HepG2 (cell line): ENCODE results near the gene AFG1L. TPM values are rescaled to one million over a fixed set of nuclear protein-coding genes. Genes with fewer than 3 reads are reported as not detected.

Source experiments
- ATAC-seq: fragments of 200-7000 bp; cut with Tn5 transposase; 3 replicates; pipeline ENCODE4 v1.9.1; 2020; ENCODE audit warnings: mild to moderate bottlenecking, moderate library complexity
- BruUV-seq: library from RNA; stranded (reverse); fragments of 400-500 nt; replicated peaks from 2 replicates; lab custom pipeline; 2021; lab: Mats Ljungman, UMichigan
- CTCF ChIA-PET: fragments of 300-600 bp; formaldehyde crosslinking; extraction: SDS; loops from one replicate; lab custom pipeline; 2021; ENCODE audit warnings: low total read pairs, inconsistent platforms, low intra/inter-chr PET ratio; lab: Yijun Ruan, JAX
- POLR2A ChIA-PET: fragments of 350-600 bp; sonication (Branson Sonifier 250); formaldehyde crosslinking; loops from one replicate; lab custom pipeline; 2020; ENCODE audit warnings: antibody characterized with exemption, inconsistent platforms; lab: Yijun Ruan, JAX
- DNase-seq: peaks from one replicate; pipeline ENCODE4 v3.0.0-alpha.2; 2015; ENCODE audit warnings: low spot score
- FAIRE-seq: peaks from 3 replicates; lab custom pipeline; 2011; peaks lifted over from hg19 to GRCh38; lab: Jason Lieb, UNC
- H2AFZ ChIP-seq: one replicate; pipeline ENCODE4 v1.6.1; 2011; ENCODE audit warnings: low read length, inconsistent platforms
- H3K27ac ChIP-seq: fragments of 300-600 bp; 3 replicates; pipeline ENCODE4 v1.8.0; 2011; ENCODE audit warnings: mixed run types, mild to moderate bottlenecking, mixed read lengths, low read length, inconsistent platforms; ENCODE audit not compliant: insufficient read depth; ENCODE audit errors: extremely low read length
- H3K27me3 ChIP-seq, 2 experiments: fragments of 200-600 bp in 1 of 2; 2 replicates in 1 of 2; 3 replicates in 1 of 2; pipeline versions ENCODE4 v1.6.0 to v1.8.0; 2011; ENCODE audit warnings: low read length in 2 of 2, mild to moderate bottlenecking in 2 of 2, moderate library complexity in 2 of 2, inconsistent platforms in 1 of 2; ENCODE audit not compliant: insufficient read depth in 2 of 2, control insufficient read depth in 1 of 2
- H3K36me3 ChIP-seq, 2 experiments: fragments of 200-600 bp in 1 of 2; replicated peaks in 1 of 2; 2 replicates in 1 of 2; 3 replicates in 1 of 2; pipeline versions ENCODE4 v1.5.1 to v1.8.0; 2011; ENCODE audit warnings: low read length in 2 of 2, inconsistent platforms in 1 of 2; ENCODE audit not compliant: insufficient read depth in 2 of 2, control insufficient read depth in 1 of 2
- H3K4me1 ChIP-seq: 2 replicates; pipeline ENCODE4 v1.5.1; 2012; ENCODE audit warnings: low read length, inconsistent platforms; ENCODE audit not compliant: insufficient read depth
- H3K4me2 ChIP-seq: 2 replicates; pipeline ENCODE4 v1.6.0; 2011; ENCODE audit warnings: low read depth, low read length, inconsistent platforms
- H3K4me3 ChIP-seq, 3 experiments: fragments of 200-600 bp in 1 of 3; sonication (generic), shearing (Covaris generic) in 1 of 3; replicated peaks in 1 of 3; 2 replicates each; pipeline ENCODE4 v1.5.1; 2011 to 2016; ENCODE audit warnings: low read length in 3 of 3, inconsistent platforms in 2 of 3, low read depth in 2 of 3, mild to moderate bottlenecking in 2 of 3, control low read depth in 1 of 3, mixed read lengths in 1 of 3; ENCODE audit not compliant: insufficient read depth in 1 of 3
- H3K79me2 ChIP-seq: one replicate; pipeline ENCODE4 v1.6.1; 2011; ENCODE audit warnings: low read length, inconsistent platforms; ENCODE audit not compliant: insufficient read depth
- H3K9ac ChIP-seq: 2 replicates; pipeline ENCODE4 v1.6.0; 2011; ENCODE audit warnings: mild to moderate bottlenecking, low read depth, low read length, inconsistent platforms; ENCODE audit not compliant: insufficient read depth
- H3K9me3 ChIP-seq: 2 replicates; pipeline ENCODE4 v1.5.1; 2012; ENCODE audit warnings: mild to moderate bottlenecking, low read length
- H4K20me1 ChIP-seq: 2 replicates; pipeline ENCODE4 v1.6.0; 2011; ENCODE audit warnings: inconsistent platforms, mild to moderate bottlenecking, low read length, moderate library complexity; ENCODE audit not compliant: insufficient read depth
- HIVEP1 ChIP-seq: sonication (generic); formaldehyde crosslinking; IDR thresholded peaks from 2 replicates; pipeline ENCODE4 v1.4.0; 2020; ENCODE audit warnings: mild to moderate bottlenecking, missing genetic modification reagents
- HMG20A ChIP-seq: IDR thresholded peaks from 2 replicates; pipeline ENCODE4 v1.6.1; 2016; ENCODE audit warnings: borderline replicate concordance
- HNF4A ChIP-seq: sonication (generic); formaldehyde crosslinking; IDR thresholded peaks from 2 replicates; pipeline ENCODE4 v1.4.0; 2020; ENCODE audit warnings: missing genetic modification reagents
- MIER3 ChIP-seq: IDR thresholded peaks from 2 replicates; pipeline ENCODE4 v1.6.1; 2016; ENCODE audit warnings: missing compliant biosample characterization, borderline replicate concordance
- SIN3B ChIP-seq: fragments of 150-350 bp; IDR thresholded peaks from 2 replicates; pipeline ENCODE4 v1.6.1; 2014; ENCODE audit warnings: low read length
- SNRNP70 ChIP-seq: fragments of 200-400 bp; formaldehyde crosslinking; IDR thresholded peaks from 2 replicates; pipeline ENCODE4 v1.6.1; 2017; ENCODE audit warnings: mild to moderate bottlenecking, low read depth, low read length, moderate library complexity
- ZFP36L1 ChIP-seq: sonication (generic); formaldehyde crosslinking; IDR thresholded peaks from 2 replicates; pipeline ENCODE4 v1.8.0; 2022; ENCODE audit warnings: mild to moderate bottlenecking, missing genetic modification reagents, moderate library complexity
- ZNF3 ChIP-seq: IDR thresholded peaks from 2 replicates; pipeline ENCODE4 v1.7.0; 2017; ENCODE audit warnings: inconsistent platforms
- ZNF501 ChIP-seq: sonication (generic); formaldehyde crosslinking; IDR thresholded peaks from 2 replicates; pipeline ENCODE4 v1.5.1; 2020; ENCODE audit warnings: mild to moderate bottlenecking, moderate library complexity, missing genetic modification reagents
- ZNF841 ChIP-seq: sonication (generic); formaldehyde crosslinking; IDR thresholded peaks from 2 replicates; pipeline ENCODE4 v1.8.1; 2023; ENCODE audit warnings: missing genetic modification reagents, borderline replicate concordance
- ZSCAN29 ChIP-seq: sonication (generic); formaldehyde crosslinking; conservative IDR thresholded peaks from 2 replicates; pipeline ENCODE4 v1.4.0; 2020; ENCODE audit warnings: mild to moderate bottlenecking, missing genetic modification reagents
- WGBS: methylation state at CpG from one replicate; pipeline ENCODE4 v1.1.6; 2017; ENCODE audit warnings: low lambda C conversion rate; 5-methylcytosine and 5-hydroxymethylcytosine counted together
- in situ Hi-C: cut with HindIII; loops from 2 replicates; pipeline ENCODE4 v1.10.0; 2017; ENCODE audit warnings: low pct_unique_long_range_greater_than_20kb; ENCODE audit not compliant: extremely low pct_ligation_motif_present
- intact Hi-C: fragments of 100-400 bp; cut with micrococcal nuclease; formaldehyde crosslinking; loops from one replicate; pipeline ENCODE4 v1.10.0; 2022; ENCODE audit not compliant: unreplicated experiment
- polyA plus RNA-seq, 8 experiments: library from polyadenylated mRNA; depleted of rRNA in 3 of 8; stranded (reverse) in 7 of 8; unstranded in 1 of 8; fragments of >200 nt; fragmentation: Illumina TruSeq in 4 of 8; extraction: Trizol in 4 of 8; gene quantifications; 2 replicates each; pipeline versions ENCODE4 v1.2.1 to v1.2.3, GENCODE V29; 2011 to 2016; ENCODE audit warnings: low read depth in 4 of 8, missing spikeins in 1 of 8, mixed read lengths in 1 of 8; ENCODE audit not compliant: insufficient read depth in 1 of 8
- total RNA-seq, 5 experiments: library from RNA; depleted of rRNA; stranded (reverse); fragments of >200 nt; fragmentation: Illumina TruSeq; extraction: Trizol; gene quantifications; 2 replicates each; pipeline ENCODE4 v1.2.3, GENCODE V29; 2016; ENCODE audit warnings: low read depth in 1 of 5
- TF ChIP-seq, protein P1 (sequence below): sonication (generic); formaldehyde crosslinking; IDR thresholded peaks from 2 replicates; pipeline ENCODE4 v1.5.0; 2020; ENCODE audit warnings: mild to moderate bottlenecking, missing genetic modification reagents, borderline replicate concordance
- TF ChIP-seq, protein P2 (sequence below): sonication (generic); formaldehyde crosslinking; IDR thresholded peaks from 2 replicates; pipeline ENCODE4 v1.4.0; 2020; ENCODE audit warnings: low read depth, mild to moderate bottlenecking, missing genetic modification reagents
- TF ChIP-seq, protein P3 (sequence below): sonication (generic); formaldehyde crosslinking; IDR thresholded peaks from 2 replicates; pipeline ENCODE4 v1.5.0; 2020; ENCODE audit warnings: missing genetic modification reagents
- TF ChIP-seq, protein P4 (sequence below): sonication (generic); IDR thresholded peaks from 2 replicates; pipeline ENCODE4 v1.6.1; 2016; ENCODE audit warnings: low read depth, borderline replicate concordance
- TF ChIP-seq, protein P5 (sequence below): sonication (generic); formaldehyde crosslinking; IDR thresholded peaks from 2 replicates; pipeline ENCODE4 v1.5.0; 2020; ENCODE audit warnings: mild to moderate bottlenecking, missing genetic modification reagents
- TF ChIP-seq, protein P6 (sequence below): IDR thresholded peaks from 2 replicates; pipeline ENCODE4 v1.6.1; 2016; ENCODE audit warnings: control low read depth

The AFG1L gene
- total and polyA plus RNA-seq, 2 of the 13 experiments (the other 11 are each of a cell fraction or from before 2014, with no cell fraction given): 3.1 to 14.0 TPM

DNA sequence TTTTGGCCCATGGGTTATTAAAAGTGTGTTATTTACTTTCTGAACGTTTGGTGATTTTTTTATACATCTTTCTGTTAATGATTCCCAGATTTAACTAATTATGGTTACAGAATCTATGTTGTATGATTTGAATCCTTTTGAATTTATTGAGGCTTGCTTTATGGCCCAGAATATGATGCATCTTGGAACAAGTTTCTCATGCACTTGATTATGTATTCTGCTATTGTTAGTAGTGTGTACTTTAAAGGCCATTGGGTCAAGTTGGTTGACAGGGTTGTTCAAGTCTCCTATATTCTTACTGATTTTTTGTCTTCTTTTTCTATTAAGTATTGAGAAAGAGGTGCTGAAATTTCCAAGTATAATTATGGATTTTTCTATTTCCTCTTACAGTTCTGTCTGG is 160.8 kb downstream of the AFG1L start:
- BruUV-seq: no TSS peak
- no peak for DNase-seq
- 51% methylated on average over 1 of the region's 1 CpG for WGBS
- CTCF ChIA-PET: no interaction called here
- Histone ChIP-seq H3K36me3 (no peaks in the 10 kb centered on the region), H3K9ac (no peak overlapping the region), H3K4me3 (no peak overlapping the region), H4K20me1 (no peaks in the 10 kb centered on the region), H3K9me3 (no peaks in the 10 kb centered on the region), H3K79me2 (no peaks in the 10 kb centered on the region), H3K4me1 (no peaks in the 10 kb centered on the region), H3K27me3 (no peaks in the 10 kb centered on the region), H3K27ac (no peak overlapping the region), H2AFZ (no peak overlapping the region), H3K4me2 (no peak overlapping the region)
- in situ Hi-C loops: no loop called here
- ATAC-seq: no peak
- FAIRE-seq: no peak
- POLR2A ChIA-PET: no interaction called here
- intact Hi-C loops: no loop called here
- TF ChIP-seq ZNF841 (CRISPR knock-in tag) (no peak), HIVEP1 (CRISPR knock-in tag) (no peak), SIN3B (no peak), MIER3 (CRISPR knock-in tag) (no peak), ZNF3 (CRISPR knock-in tag) (no peak), SNRNP70 (no peak), ZFP36L1 (CRISPR knock-in tag) (no peak), ZSCAN29 (CRISPR knock-in tag) (no peak), HNF4A (no peak), ZNF501 (CRISPR knock-in tag) (no peak), HMG20A (CRISPR knock-in tag) (no peak)
- TF ChIP-seq, protein P1, sequence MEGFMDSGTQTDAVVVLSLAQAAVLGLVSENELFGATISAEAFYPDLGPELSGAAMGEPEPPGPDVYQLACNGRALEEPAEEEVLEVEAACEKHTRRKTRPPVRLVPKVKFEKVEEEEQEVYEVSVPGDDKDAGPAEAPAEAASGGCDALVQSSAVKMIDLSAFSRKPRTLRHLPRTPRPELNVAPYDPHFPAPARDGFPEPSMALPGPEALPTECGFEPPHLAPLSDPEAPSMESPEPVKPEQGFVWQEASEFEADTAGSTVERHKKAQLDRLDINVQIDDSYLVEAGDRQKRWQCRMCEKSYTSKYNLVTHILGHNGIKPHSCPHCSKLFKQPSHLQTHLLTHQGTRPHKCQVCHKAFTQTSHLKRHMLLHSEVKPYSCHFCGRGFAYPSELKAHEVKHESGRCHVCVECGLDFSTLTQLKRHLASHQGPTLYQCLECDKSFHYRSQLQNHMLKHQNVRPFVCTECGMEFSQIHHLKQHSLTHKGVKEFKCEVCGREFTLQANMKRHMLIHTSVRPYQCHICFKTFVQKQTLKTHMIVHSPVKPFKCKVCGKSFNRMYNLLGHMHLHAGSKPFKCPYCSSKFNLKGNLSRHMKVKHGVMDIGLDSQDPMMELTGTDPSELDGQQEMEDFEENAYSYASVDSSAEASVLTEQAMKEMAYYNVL: no peak
- TF ChIP-seq, protein P2, sequence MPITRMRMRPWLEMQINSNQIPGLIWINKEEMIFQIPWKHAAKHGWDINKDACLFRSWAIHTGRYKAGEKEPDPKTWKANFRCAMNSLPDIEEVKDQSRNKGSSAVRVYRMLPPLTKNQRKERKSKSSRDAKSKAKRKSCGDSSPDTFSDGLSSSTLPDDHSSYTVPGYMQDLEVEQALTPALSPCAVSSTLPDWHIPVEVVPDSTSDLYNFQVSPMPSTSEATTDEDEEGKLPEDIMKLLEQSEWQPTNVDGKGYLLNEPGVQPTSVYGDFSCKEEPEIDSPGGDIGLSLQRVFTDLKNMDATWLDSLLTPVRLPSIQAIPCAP (CRISPR knock-in tag): no peak
- TF ChIP-seq, protein P3, sequence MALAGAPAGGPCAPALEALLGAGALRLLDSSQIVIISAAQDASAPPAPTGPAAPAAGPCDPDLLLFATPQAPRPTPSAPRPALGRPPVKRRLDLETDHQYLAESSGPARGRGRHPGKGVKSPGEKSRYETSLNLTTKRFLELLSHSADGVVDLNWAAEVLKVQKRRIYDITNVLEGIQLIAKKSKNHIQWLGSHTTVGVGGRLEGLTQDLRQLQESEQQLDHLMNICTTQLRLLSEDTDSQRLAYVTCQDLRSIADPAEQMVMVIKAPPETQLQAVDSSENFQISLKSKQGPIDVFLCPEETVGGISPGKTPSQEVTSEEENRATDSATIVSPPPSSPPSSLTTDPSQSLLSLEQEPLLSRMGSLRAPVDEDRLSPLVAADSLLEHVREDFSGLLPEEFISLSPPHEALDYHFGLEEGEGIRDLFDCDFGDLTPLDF (CRISPR knock-in tag): no peak
- TF ChIP-seq, protein P4, sequence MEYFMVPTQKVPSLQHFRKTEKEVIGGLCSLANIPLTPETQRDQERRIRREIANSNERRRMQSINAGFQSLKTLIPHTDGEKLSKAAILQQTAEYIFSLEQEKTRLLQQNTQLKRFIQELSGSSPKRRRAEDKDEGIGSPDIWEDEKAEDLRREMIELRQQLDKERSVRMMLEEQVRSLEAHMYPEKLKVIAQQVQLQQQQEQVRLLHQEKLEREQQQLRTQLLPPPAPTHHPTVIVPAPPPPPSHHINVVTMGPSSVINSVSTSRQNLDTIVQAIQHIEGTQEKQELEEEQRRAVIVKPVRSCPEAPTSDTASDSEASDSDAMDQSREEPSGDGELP: no peak
- TF ChIP-seq, protein P5, sequence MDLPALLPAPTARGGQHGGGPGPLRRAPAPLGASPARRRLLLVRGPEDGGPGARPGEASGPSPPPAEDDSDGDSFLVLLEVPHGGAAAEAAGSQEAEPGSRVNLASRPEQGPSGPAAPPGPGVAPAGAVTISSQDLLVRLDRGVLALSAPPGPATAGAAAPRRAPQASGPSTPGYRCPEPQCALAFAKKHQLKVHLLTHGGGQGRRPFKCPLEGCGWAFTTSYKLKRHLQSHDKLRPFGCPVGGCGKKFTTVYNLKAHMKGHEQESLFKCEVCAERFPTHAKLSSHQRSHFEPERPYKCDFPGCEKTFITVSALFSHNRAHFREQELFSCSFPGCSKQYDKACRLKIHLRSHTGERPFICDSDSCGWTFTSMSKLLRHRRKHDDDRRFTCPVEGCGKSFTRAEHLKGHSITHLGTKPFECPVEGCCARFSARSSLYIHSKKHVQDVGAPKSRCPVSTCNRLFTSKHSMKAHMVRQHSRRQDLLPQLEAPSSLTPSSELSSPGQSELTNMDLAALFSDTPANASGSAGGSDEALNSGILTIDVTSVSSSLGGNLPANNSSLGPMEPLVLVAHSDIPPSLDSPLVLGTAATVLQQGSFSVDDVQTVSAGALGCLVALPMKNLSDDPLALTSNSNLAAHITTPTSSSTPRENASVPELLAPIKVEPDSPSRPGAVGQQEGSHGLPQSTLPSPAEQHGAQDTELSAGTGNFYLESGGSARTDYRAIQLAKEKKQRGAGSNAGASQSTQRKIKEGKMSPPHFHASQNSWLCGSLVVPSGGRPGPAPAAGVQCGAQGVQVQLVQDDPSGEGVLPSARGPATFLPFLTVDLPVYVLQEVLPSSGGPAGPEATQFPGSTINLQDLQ: no peak
- TF ChIP-seq, protein P6, sequence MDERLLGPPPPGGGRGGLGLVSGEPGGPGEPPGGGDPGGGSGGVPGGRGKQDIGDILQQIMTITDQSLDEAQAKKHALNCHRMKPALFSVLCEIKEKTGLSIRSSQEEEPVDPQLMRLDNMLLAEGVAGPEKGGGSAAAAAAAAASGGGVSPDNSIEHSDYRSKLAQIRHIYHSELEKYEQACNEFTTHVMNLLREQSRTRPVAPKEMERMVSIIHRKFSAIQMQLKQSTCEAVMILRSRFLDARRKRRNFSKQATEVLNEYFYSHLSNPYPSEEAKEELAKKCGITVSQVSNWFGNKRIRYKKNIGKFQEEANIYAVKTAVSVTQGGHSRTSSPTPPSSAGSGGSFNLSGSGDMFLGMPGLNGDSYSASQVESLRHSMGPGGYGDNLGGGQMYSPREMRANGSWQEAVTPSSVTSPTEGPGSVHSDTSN (CRISPR knock-in tag): no peak
